ENCODE measurements around the gene GSE1. TPM values are rescaled to one million over a fixed set of nuclear protein-coding genes. Genes with fewer than 3 reads are reported as not detected.
A peak's percentile ranks its signal among the peaks of the same experiment; 100 is the strongest.

GSE1 gene
- total RNA-seq, 4 donors from 2014 or later: 23.4 to 65.5 (median 52.5) TPM

DNA sequence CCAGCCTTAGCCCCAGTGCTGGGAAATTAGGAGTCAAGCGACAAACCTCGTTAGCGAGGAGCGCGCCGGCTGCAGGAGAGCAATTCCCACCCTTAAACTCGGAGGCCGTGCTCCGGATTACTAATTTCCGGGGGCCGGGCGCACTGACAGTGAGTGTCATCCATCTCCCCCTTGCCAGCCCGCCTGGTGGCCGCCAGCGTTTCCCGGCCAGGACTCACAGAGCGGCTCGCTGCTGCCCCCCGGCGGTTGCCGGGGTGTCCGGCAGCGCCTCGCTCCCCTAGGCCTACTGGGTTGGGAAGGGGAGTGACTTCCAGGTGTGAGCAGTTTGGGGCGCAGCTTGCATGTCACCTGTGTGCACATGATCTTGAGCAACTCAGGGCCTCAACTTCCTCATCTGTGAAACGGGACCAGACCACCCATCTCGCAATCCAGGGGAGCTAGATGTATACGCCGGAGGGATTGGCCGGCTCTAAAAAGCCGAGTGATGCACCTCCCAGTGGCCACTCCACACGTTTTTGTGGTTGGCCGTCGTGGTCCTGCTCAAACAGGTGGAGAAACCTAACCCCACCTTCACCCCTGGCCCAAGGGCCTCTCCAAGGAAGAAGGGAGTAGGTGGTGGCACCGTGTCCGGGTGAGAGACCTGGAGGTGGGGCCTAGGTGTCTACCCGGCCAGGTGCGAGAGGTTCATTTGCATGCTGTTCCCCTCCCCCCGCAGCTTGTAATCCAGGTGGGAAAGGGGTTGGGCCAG, 2.5 kb upstream of the GSE1 start:
- H3K27ac ChIP-seq: peak overlapping the region; percentile 85 to 92 (median 90)
- peaks cover 0 to 86% (median 51%) of the 10 kb centered on the region in 3 donors for H3K4me1 ChIP-seq
- TF ChIP-seq POLR2A (IDR thresholded peaks at IDR 0.05) (no peak), POLR2AphosphoS5 (IDR thresholded peaks at IDR 0.05) (peak; percentile 21), EP300 (IDR thresholded peaks at IDR 0.05) (no peak)
- TF ChIP-seq, protein P1, sequence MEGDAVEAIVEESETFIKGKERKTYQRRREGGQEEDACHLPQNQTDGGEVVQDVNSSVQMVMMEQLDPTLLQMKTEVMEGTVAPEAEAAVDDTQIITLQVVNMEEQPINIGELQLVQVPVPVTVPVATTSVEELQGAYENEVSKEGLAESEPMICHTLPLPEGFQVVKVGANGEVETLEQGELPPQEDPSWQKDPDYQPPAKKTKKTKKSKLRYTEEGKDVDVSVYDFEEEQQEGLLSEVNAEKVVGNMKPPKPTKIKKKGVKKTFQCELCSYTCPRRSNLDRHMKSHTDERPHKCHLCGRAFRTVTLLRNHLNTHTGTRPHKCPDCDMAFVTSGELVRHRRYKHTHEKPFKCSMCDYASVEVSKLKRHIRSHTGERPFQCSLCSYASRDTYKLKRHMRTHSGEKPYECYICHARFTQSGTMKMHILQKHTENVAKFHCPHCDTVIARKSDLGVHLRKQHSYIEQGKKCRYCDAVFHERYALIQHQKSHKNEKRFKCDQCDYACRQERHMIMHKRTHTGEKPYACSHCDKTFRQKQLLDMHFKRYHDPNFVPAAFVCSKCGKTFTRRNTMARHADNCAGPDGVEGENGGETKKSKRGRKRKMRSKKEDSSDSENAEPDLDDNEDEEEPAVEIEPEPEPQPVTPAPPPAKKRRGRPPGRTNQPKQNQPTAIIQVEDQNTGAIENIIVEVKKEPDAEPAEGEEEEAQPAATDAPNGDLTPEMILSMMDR (IDR thresholded peaks at IDR 0.05): peak in 3 of 4 experiments; percentile 99

DNA sequence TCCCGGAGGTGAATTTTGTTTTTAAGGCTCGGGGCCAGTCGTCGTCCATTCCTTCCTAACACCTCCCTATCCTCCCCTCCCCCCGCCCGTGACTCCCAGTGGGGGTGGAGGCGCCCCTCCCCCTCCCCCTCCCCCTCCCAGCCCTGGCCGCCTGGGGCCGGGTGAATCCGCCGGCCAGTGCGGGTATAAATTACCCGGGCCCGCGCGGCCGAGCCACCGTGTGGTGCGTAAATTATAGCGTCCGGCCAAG, 2.0 kb upstream of the GSE1 start:
- Histone ChIP-seq H3K27ac (peak overlapping the region; percentile 85 to 92 (median 90)), H3K9me3 (no peaks in the 10 kb centered on the region), H3K36me3 (no peaks in the 10 kb centered on the region), H3K4me1 (peaks cover 0 to 86% (median 48%) of the 10 kb centered on the region in 3 donors), H3K27me3 (no peaks in the 10 kb centered on the region), H3K4me3 (peak overlapping the region; percentile 54 to 78)
- ATAC-seq: no peak
- WGBS, 2 donors (ENCODE audit: low coverage in 1 of 2): 0% methylated on average over 1 of the region's 21 CpGs; no CpG with 5 or more reads in 1 of the 2 donors
- no peak for TF ChIP-seq POLR2A (IDR thresholded peaks at IDR 0.05)
- TF ChIP-seq, protein P1 (IDR thresholded peaks at IDR 0.05): no peak
- TF ChIP-seq EP300 (IDR thresholded peaks at IDR 0.05): no peak
- TF ChIP-seq POLR2AphosphoS5 (IDR thresholded peaks at IDR 0.05): no peak

More for the DNA sequence above, 2.5 kb upstream of the GSE1 start:
- Histone ChIP-seq H3K4me3 (peak overlapping the region; percentile 54 to 78), H3K36me3 (no peaks in the 10 kb centered on the region), H3K27me3 (no peaks in the 10 kb centered on the region), H3K9me3 (no peaks in the 10 kb centered on the region)
- peak; percentile 55 for ATAC-seq
- 5% methylated on average over 16 of the region's 39 CpGs; no CpG with 5 or more reads in 1 of the 2 donors for WGBS, 2 donors (ENCODE audit: low coverage in 1 of 2)

DNA sequence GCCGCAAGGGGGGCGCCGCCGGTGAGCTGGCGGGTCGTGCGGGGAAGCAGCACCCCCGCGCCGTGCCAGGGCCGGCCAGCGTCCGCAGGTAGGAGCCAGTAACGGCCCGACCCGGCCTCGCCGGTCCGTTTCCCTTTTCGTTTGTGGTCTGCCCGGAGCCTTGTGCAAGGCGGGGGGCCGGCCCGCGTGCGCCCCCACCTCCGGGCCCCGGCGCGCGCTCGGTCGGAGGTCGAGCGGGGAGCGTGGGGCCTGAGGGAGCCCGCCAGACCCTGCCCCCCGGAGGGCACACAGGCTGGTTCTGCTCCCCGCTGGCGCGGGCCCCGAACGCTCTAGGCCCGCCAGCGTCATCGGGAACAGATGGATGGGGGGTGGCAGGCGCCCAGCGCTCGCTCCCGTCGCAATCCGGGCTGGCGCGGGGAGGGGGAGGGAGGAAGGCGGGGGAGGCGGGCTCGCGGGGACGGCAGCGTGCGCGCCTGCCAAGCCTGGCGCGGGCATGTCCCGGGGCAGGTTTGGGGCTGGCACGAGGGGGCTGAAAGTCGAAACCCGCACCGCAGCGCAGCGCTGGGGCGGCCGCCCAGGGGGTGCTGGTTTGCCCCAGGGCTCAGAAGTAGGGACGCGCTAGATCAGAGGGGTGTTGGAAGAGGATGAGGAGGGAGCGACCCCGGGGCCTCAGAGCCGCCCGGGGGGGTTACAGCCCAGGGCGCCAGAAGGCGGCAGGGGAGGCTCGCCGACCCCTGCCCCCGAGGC, 1.5 kb upstream of the GSE1 start:
- no peaks in the 10 kb centered on the region for H3K27me3 ChIP-seq
- peak overlapping the region; percentile 85 to 92 (median 90) for H3K27ac ChIP-seq
- no peaks in the 10 kb centered on the region for H3K9me3 ChIP-seq
- H3K4me3 ChIP-seq: peak overlapping the region; percentile 54 to 78
- H3K4me1 ChIP-seq: peaks cover 0 to 86% (median 43%) of the 10 kb centered on the region in 3 donors
- H3K36me3 ChIP-seq: no peaks in the 10 kb centered on the region
- TF ChIP-seq EP300 (IDR thresholded peaks at IDR 0.05): no peak
- peak in 1 of 2 donors; percentile 41 for TF ChIP-seq POLR2A (IDR thresholded peaks at IDR 0.05)
- peak; percentile 45 for TF ChIP-seq POLR2AphosphoS5 (IDR thresholded peaks at IDR 0.05)
- TF ChIP-seq, protein P1 (IDR thresholded peaks at IDR 0.05): peak in 2 of 4 experiments; percentile 35 to 37
- 0% methylated on average over 7 of the region's 84 CpGs; no CpG with 5 or more reads in 1 of the 2 donors for WGBS, 2 donors (ENCODE audit: low coverage in 1 of 2)
- peak; percentile 62 for ATAC-seq

DNA sequence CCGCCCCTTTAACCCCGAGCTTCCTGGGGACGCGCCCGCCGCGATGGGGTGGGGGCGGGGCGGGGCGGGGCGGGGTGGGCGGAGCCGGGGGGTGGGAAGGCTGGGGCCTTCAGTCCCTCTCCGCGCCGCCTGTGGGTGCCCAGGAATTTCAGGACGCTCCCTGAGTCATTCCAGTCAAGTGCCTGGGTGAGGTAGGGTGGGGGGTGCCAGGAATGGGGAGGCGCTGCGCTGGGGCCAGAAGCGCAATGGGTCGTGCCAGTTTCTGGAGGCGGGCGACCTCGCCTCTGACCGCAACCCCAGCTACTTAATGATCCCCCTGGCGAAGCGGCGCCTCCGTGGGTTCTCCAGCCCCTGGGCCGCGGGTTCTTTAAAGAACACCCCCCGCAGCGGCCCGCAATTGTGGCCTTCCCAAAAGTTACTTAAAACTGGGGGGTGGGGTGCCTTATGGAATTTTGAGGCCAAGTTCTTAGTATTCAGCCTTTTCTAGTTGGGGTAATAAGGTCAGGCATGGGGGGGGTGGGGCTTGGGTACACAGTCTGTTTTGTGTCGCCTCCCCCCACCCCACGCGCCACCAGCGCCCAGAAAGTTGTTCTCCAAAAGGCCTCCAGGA, 826 bp upstream of the GSE1 start:
- peaks cover 0 to 86% (median 36%) of the 10 kb centered on the region in 3 donors for H3K4me1 ChIP-seq
- H3K9me3 ChIP-seq: no peaks in the 10 kb centered on the region
- H3K4me3 ChIP-seq: peak overlapping the region; percentile 54 to 78
- 0% methylated on average over 3 of the region's 38 CpGs; no CpG with 5 or more reads in 1 of the 2 donors for WGBS, 2 donors (ENCODE audit: low coverage in 1 of 2)
- peak; percentile 59 for ATAC-seq
- H3K36me3 ChIP-seq: no peaks in the 10 kb centered on the region
- TF ChIP-seq POLR2AphosphoS5 (IDR thresholded peaks at IDR 0.05) (peak; percentile 10), POLR2A (IDR thresholded peaks at IDR 0.05) (no peak)
- H3K27ac ChIP-seq: peak overlapping the region; percentile 85 to 92 (median 90)
- H3K27me3 ChIP-seq: no peaks in the 10 kb centered on the region
